NCI-H1105 treated with DMSO at 0.1 percent for 48 hours (cell line): ENCODE data around the gene FLT1.

ENCODE experiments used
- DNase-seq: peaks from one replicate; lab custom pipeline; 2025; lab: John Stamatoyannopoulos, UW

Gene FLT1

GRCh38 chr13:28316129-28316528 is 178.8 kb downstream of the FLT1 start:
- DNase-seq, result no peak

GRCh38 chr13:28314879-28315278 is 180.0 kb downstream of the FLT1 start:
- no peak for DNase-seq

GRCh38 chr13:28313579-28313978 is 181.3 kb downstream of the FLT1 start:
- DNase-seq, result no peak

- DNase-seq, result no peak
These were observed 188.6 kb downstream of the FLT1 start for GRCh38 chr13:28306325-28306724.

- no peak for DNase-seq
These were observed 193.1 kb downstream of the FLT1 start for GRCh38 chr13:28301839-28302238.

- peak; percentile 60 for DNase-seq
These were observed 195.0 kb downstream of the FLT1 start for GRCh38 chr13:28299916-28300315.

GRCh38 chr13:28297341-28297740 is 197.6 kb downstream of the FLT1 start:
- no peak for DNase-seq

GRCh38 chr13:28286263-28286662 is 208.7 kb downstream of the FLT1 start:
- DNase-seq, result no peak

GRCh38 chr13:28283600-28283999 is 211.3 kb downstream of the FLT1 start:
- no peak for DNase-seq

GRCh38 chr13:28282451-28282850 is 212.5 kb downstream of the FLT1 start:
- DNase-seq, result no peak

GRCh38 chr13:28273919-28274318 is 221.0 kb downstream of the FLT1 start:
- no peak for DNase-seq

GRCh38 chr13:28271056-28271840 is 223.7 kb downstream of the FLT1 start:
- DNase-seq, result no peak

GRCh38 chr13:28268800-28269223 is 226.1 kb downstream of the FLT1 start:
- DNase-seq, result no peak

GRCh38 chr13:28267497-28267896 is 227.4 kb downstream of the FLT1 start:
- DNase-seq, result no peak

GRCh38 chr13:28258417-28258816 is 236.5 kb downstream of the FLT1 start:
- DNase-seq, result no peak

GRCh38 chr13:28257305-28257704 is 237.6 kb downstream of the FLT1 start:
- DNase-seq, result no peak

GRCh38 chr13:28252547-28252946 is 242.4 kb downstream of the FLT1 start:
- DNase-seq, result no peak

GRCh38 chr13:28251466-28251865 is 243.5 kb downstream of the FLT1 start:
- DNase-seq, result no peak

GRCh38 chr13:28250542-28250941 is 244.4 kb downstream of the FLT1 start:
- no peak for DNase-seq
